Measurements from ENCODE around the gene METTL18. TPM values are rescaled to one million over a fixed set of nuclear protein-coding genes. Genes with fewer than 3 reads are reported as not detected.

Gene METTL18
- total and polyA plus RNA-seq, 2 of the 13 experiments (the other 11 are each of a cell fraction or from before 2014, with no cell fraction given), result 2.7 to 6.7 TPM

GRCh38 chr1:169814265-169814664, 19.6 kb upstream of the METTL18 start:
- Histone ChIP-seq H3K27me3 (ENCODE audit: control insufficient read depth in 1 of 2, insufficient read depth in 2 of 2, low read length in 2 of 2) (no peaks in the 10 kb centered on the region), H3K79me2 (ENCODE audit: insufficient read depth, low read length) (no peaks in the 10 kb centered on the region), H3K4me2 (ENCODE audit: low read depth, low read length) (no peak overlapping the region), H3K9ac (ENCODE audit: insufficient read depth, low read depth, low read length) (no peak overlapping the region), H3K4me3 (replicated peaks in 1 of 3; ENCODE audit: insufficient read depth in 1 of 3, low read depth in 2 of 3, low read length in 3 of 3) (no peak overlapping the region), H3K36me3 (replicated peaks in 1 of 2; ENCODE audit: control insufficient read depth in 1 of 2, insufficient read depth in 2 of 2, low read length in 2 of 2) (peaks cover 0 to 11% of the 10 kb centered on the region in 2 experiments; a peak in 3 of 5 replicates), H3K9me3 (ENCODE audit: low read length) (no peaks in the 10 kb centered on the region), H3K4me1 (ENCODE audit: insufficient read depth, low read length) (no peaks in the 10 kb centered on the region), H3K27ac (ENCODE audit: extremely low read length, insufficient read depth, low read length) (no peak overlapping the region), H4K20me1 (ENCODE audit: insufficient read depth, low read length) (no peaks in the 10 kb centered on the region), H2AFZ (ENCODE audit: low read length) (no peak overlapping the region)
- intact Hi-C loops (cut with micrococcal nuclease; ENCODE audit: unreplicated experiment), result no loop called here
- 74% methylated on average over 2 of the region's 2 CpGs for WGBS (ENCODE audit: low lambda C conversion rate)
- TF ChIP-seq ZKSCAN8 (CRISPR knock-in tag; IDR thresholded peaks at IDR 0.05; ENCODE audit: borderline replicate concordance) (no peak), ZNF549 (CRISPR knock-in tag; IDR thresholded peaks at IDR 0.05) (no peak), POLR2AphosphoS5 (IDR thresholded peaks at IDR 0.05; ENCODE audit: low read depth, low read length) (no peak), THYN1 (CRISPR knock-in tag; IDR thresholded peaks at IDR 0.05; ENCODE audit: borderline replicate concordance, low read depth) (no peak), MZF1 (CRISPR knock-in tag; IDR thresholded peaks at IDR 0.05; ENCODE audit: borderline replicate concordance) (no peak), DPF2 (CRISPR knock-in tag; IDR thresholded peaks at IDR 0.05; ENCODE audit: borderline replicate concordance, low read depth) (no peak), POGK (CRISPR knock-in tag; conservative IDR thresholded peaks at IDR 0.05) (no peak), RAD51 (IDR thresholded peaks at IDR 0.05; ENCODE audit: borderline replicate concordance) (no peak), SOX13 (IDR thresholded peaks at IDR 0.05) (no peak), SOX13 (CRISPR knock-in tag; conservative IDR thresholded peaks at IDR 0.05 in 1 of 2, IDR thresholded peaks at IDR 0.05 in 1 of 2) (no peak)
- no peak for FAIRE-seq
- in situ Hi-C loops (cut with HindIII; ENCODE audit: extremely low pct_ligation_motif_present, low pct_unique_long_range_greater_than_20kb), result no loop called here
- no peak for DNase-seq (ENCODE audit: low spot score)
- POLR2A ChIA-PET, result no interaction called here
- CTCF ChIA-PET (ENCODE audit: low intra/inter-chr PET ratio, low total read pairs), result no interaction called here
- BruUV-seq (replicated peaks), result no TSS peak
- no peak for ATAC-seq
